ENCODE results near the gene CDK6.

CDK6 gene

DNA sequence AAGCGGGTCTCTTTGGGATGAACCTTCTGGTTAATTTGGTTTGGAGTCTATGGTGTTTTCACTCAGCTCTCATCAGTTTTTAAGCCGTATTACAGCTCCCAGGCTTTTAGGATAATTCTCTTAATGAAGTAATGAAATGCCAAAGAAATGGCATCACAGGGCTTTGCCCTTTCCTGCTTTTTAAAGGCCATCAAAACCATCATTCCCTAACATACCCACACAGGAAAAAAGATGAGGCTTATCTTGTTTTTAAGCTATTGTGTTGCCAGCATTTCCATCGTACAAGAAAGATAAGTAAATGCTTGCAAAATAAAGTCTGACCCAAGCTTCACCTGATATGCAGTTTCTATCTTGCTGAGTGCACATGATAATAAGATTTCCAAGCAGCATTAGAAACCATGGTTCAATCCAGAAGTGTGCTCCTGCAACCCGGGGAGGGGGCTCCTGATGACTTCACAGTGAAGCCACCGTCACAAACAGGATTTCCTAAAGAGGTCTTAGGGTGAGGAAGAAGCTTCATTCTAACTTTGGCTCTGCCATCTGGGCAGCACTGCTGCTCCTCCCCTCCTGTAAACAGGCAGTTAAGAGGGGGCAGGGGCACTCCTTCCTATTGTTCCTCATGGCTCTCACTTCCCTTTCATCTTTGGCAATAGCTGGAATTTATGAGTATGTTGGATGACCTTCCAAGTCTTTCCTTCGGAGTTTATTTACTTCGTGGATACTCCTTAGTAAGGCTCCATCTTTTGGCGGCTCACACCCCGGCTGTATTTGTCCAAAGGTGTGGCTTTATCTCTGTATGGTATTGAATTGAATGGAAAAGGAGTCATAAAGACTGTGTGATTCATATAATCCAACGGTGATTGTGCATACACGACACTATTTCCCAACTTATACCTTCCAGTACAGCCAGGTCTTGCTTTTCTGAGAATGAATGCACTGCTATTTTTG lies 191.0 kb downstream of the CDK6 start:
- Mint-ChIP-seq H3K36me3 (ENCODE audit: low read depth) (no peaks in the 10 kb centered on the region), H3K9me3 (no peaks in the 10 kb centered on the region), H3K27ac (peak overlapping the region in 2 of 3 experiments; percentile 53 to 56), H3K27me3 (ENCODE audit: low read depth) (no peaks in the 10 kb centered on the region), H3K4me1 (peaks cover 32% of the 10 kb centered on the region), H3K4me3 (no peak overlapping the region)
- TF ChIP-seq, protein P1, sequence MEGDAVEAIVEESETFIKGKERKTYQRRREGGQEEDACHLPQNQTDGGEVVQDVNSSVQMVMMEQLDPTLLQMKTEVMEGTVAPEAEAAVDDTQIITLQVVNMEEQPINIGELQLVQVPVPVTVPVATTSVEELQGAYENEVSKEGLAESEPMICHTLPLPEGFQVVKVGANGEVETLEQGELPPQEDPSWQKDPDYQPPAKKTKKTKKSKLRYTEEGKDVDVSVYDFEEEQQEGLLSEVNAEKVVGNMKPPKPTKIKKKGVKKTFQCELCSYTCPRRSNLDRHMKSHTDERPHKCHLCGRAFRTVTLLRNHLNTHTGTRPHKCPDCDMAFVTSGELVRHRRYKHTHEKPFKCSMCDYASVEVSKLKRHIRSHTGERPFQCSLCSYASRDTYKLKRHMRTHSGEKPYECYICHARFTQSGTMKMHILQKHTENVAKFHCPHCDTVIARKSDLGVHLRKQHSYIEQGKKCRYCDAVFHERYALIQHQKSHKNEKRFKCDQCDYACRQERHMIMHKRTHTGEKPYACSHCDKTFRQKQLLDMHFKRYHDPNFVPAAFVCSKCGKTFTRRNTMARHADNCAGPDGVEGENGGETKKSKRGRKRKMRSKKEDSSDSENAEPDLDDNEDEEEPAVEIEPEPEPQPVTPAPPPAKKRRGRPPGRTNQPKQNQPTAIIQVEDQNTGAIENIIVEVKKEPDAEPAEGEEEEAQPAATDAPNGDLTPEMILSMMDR (IDR thresholded peaks at IDR 0.05; ENCODE audit: unreplicated experiment in 3 of 3) = no peak

DNA sequence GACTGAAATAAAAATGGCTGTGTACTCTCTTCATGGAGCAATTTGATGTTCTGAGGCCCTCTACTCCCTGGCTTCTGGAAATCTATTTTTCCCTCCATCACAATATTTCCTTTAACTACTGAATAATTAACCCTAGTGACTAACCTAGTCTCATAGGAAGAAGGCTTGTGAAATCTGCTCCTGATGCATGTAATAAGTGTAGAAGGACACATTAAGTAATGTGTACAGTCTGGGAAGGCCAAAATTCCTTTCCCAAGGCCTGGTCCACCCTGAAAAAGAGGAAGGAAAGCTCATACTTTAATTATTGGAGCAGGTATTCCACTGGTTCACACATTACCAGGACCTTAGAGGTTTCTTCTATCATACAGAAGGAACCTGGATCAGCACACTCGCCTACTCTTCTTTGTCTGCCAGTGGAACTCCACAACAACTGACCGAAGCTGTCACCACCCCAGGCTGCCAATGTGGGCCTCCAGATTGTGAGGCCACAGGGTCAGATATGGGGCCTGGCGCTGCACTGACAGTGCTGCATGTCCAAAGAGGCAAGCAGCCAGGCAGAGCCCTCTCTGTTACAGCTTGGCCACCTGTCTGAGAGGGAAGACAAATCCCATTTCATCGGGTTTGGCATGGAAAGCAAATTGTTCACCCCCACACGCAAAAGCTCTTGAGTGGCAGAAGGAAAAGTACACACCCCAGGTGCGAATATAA lies 191.8 kb downstream of the CDK6 start:
- H3K36me3 Mint-ChIP-seq (ENCODE audit: low read depth) = no peaks in the 10 kb centered on the region
- H3K4me1 Mint-ChIP-seq = peaks cover 32% of the 10 kb centered on the region
- TF ChIP-seq, protein P1 (IDR thresholded peaks at IDR 0.05; ENCODE audit: unreplicated experiment in 3 of 3) = no peak

DNA sequence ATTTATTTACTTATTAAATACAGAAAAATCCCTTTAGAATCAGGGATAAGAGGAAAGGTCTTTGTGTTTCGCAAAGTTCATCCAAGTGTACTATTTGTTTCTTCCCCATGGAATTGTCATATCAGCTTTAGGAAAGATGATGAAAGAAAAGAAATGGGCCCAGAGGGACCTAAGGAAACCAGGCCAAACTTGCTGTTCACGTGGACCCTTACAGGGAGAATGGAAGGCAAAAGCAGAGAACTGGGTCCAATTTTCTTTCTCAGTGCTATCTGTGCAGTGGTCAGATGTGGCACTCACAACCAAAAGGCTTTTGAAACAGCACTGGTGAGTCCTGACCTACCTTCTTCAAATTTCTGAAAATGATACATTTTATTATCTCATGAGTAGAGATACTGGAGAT lies 192.6 kb downstream of the CDK6 start:
- TF ChIP-seq, protein P1 (IDR thresholded peaks at IDR 0.05; ENCODE audit: unreplicated experiment in 3 of 3) = no peak
- peaks cover 32% of the 10 kb centered on the region for H3K4me1 Mint-ChIP-seq
- no peak overlapping the region for H3K4me3 Mint-ChIP-seq
- H3K27ac Mint-ChIP-seq = peak overlapping the region in 1 of 3 experiments; percentile 22
- H3K36me3 Mint-ChIP-seq (ENCODE audit: low read depth) = no peaks in the 10 kb centered on the region
- H3K27me3 Mint-ChIP-seq (ENCODE audit: low read depth) = no peaks in the 10 kb centered on the region
- H3K9me3 Mint-ChIP-seq = no peaks in the 10 kb centered on the region

More for the DNA sequence above, 191.8 kb downstream of the CDK6 start:
- no peaks in the 10 kb centered on the region for H3K9me3 Mint-ChIP-seq
- H3K27ac Mint-ChIP-seq = peak overlapping the region in 1 of 3 experiments; percentile 56
- no peaks in the 10 kb centered on the region for H3K27me3 Mint-ChIP-seq (ENCODE audit: low read depth)
- H3K4me3 Mint-ChIP-seq = no peak overlapping the region

DNA sequence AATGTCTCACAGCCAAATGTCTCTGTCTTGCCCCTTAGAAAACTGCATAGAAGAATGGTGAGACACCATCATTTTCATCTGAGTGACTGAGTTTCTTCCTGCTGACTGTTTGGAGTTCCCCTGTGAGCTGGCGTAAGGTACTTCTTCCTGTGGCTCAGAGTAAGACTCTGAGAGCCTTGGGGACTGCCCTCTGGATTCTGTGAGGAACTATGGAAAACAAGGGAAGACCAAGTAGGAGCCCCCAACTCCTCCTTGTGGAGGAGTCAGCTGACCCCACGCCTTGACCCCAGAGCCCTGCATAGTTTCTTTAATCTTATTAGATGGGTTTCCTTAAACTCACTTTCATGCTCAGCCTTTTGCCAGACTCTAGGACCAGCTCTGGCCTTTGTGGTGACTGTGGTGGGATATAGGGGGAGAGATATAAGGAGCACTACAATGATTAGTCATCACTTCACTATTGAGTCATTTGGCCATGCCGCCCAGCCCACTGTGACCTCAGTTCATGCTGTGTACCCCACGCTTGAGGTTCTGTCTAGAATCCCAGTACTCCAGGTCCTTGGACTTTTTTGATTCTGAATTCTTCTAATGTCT lies 194.4 kb downstream of the CDK6 start:
- Mint-ChIP-seq H3K4me1 (peaks cover 22% of the 10 kb centered on the region), H3K36me3 (ENCODE audit: low read depth) (no peaks in the 10 kb centered on the region), H3K27me3 (ENCODE audit: low read depth) (no peaks in the 10 kb centered on the region), H3K27ac (no peak overlapping the region), H3K4me3 (no peak overlapping the region), H3K9me3 (no peaks in the 10 kb centered on the region)
- TF ChIP-seq, protein P1 (IDR thresholded peaks at IDR 0.05; ENCODE audit: unreplicated experiment in 3 of 3) = no peak

DNA sequence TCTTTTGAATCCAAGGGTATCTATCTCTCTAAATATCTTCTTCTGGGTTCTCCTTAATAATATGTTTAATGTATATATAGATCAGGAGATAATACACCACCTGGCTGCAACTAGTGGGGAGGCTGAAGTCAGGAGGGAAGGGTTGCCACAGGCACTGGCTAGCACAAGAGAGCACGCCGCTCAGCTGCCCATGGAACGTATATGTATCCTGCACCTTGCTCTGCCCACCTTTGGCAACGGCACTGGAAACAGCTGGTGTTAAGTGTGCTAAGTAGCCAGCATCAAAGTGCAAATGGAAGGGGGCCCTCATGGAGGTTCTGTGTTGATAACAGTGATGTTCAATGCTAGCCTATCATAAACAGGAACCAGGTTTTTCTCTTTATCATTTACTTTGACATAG lies 196.4 kb downstream of the CDK6 start:
- no peak overlapping the region for H3K27ac Mint-ChIP-seq
- TF ChIP-seq, protein P1 (IDR thresholded peaks at IDR 0.05; ENCODE audit: unreplicated experiment in 3 of 3) = no peak
- H3K36me3 Mint-ChIP-seq (ENCODE audit: low read depth) = no peaks in the 10 kb centered on the region
- no peak overlapping the region for H3K4me3 Mint-ChIP-seq
- no peaks in the 10 kb centered on the region for H3K27me3 Mint-ChIP-seq (ENCODE audit: low read depth)
- H3K9me3 Mint-ChIP-seq = no peaks in the 10 kb centered on the region
- peaks cover 16% of the 10 kb centered on the region for H3K4me1 Mint-ChIP-seq
